Fibroblast of lung (primary cell): ENCODE measurements around the gene WDR11.

Experiments
- EZH2 ChIP-seq: IDR thresholded peaks from 2 replicates; pipeline ENCODE4 v1.5.1; 2012; ENCODE audit warnings: low read length, control low read depth, mild to moderate bottlenecking; ENCODE audit errors: missing control alignments
- TF ChIP-seq, protein P1 (sequence below), 2 donors: IDR thresholded peaks in 1 of 2; conservative IDR thresholded peaks in 1 of 2; 1 replicate in 1 of 2; 2 replicates in 1 of 2; pipeline ENCODE4 v1.5.1; 2011 to 2012; ENCODE audit warnings: low read length in 2 of 2, control low read depth in 1 of 2, inconsistent platforms in 1 of 2, low read depth in 1 of 2, mild to moderate bottlenecking in 1 of 2

GRCh38 chr10:120926611-120927010 is 75.4 kb downstream of the WDR11 start:
- TF ChIP-seq, protein P1, sequence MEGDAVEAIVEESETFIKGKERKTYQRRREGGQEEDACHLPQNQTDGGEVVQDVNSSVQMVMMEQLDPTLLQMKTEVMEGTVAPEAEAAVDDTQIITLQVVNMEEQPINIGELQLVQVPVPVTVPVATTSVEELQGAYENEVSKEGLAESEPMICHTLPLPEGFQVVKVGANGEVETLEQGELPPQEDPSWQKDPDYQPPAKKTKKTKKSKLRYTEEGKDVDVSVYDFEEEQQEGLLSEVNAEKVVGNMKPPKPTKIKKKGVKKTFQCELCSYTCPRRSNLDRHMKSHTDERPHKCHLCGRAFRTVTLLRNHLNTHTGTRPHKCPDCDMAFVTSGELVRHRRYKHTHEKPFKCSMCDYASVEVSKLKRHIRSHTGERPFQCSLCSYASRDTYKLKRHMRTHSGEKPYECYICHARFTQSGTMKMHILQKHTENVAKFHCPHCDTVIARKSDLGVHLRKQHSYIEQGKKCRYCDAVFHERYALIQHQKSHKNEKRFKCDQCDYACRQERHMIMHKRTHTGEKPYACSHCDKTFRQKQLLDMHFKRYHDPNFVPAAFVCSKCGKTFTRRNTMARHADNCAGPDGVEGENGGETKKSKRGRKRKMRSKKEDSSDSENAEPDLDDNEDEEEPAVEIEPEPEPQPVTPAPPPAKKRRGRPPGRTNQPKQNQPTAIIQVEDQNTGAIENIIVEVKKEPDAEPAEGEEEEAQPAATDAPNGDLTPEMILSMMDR (conservative IDR thresholded peaks at IDR 0.05 in 1 of 2, IDR thresholded peaks at IDR 0.05 in 1 of 2; ENCODE audit: low read depth in 1 of 2, low read length in 2 of 2), result no peak
- TF ChIP-seq EZH2, result no peak
